Smooth muscle cell (in vitro differentiated cells): Measurements from ENCODE around the gene ATG10. TPM values are rescaled to one million over a fixed set of nuclear protein-coding genes. Genes with fewer than 3 reads are reported as not detected.

Experiments
- DNase-seq: peaks from one replicate; lab custom pipeline; 2025; ENCODE audit not compliant: unreplicated experiment; lab: John Stamatoyannopoulos, UW
- H2AFZ ChIP-seq: fragments of 200-600 bp; sonication (generic); 2 replicates; pipeline ENCODE4 v1.6.0; 2016; ENCODE audit warnings: antibody characterized with exemption, low read depth, mild to moderate bottlenecking
- H3F3A ChIP-seq: fragments of 200-600 bp; sonication (generic); 2 replicates; pipeline ENCODE4 v1.6.0; 2017; ENCODE audit warnings: antibody characterized with exemption, low read depth
- H3K27ac ChIP-seq: fragments of 200-600 bp; sonication (generic); 2 replicates; pipeline ENCODE4 v1.5.1; 2016; ENCODE audit warnings: low read depth, mild to moderate bottlenecking
- H3K27me3 ChIP-seq: fragments of 200-600 bp; sonication (generic); 2 replicates; pipeline ENCODE4 v1.6.1; 2016; ENCODE audit warnings: low read depth, mild to moderate bottlenecking
- H3K36me3 ChIP-seq: fragments of 200-600 bp; sonication (generic); 2 replicates; pipeline ENCODE4 v1.5.1; 2016; ENCODE audit warnings: low read depth
- H3K4me1 ChIP-seq: fragments of 200-600 bp; sonication (generic); 2 replicates; pipeline ENCODE4 v1.5.1; 2016; ENCODE audit warnings: low read depth
- H3K4me2 ChIP-seq: fragments of 200-600 bp; sonication (generic); 2 replicates; pipeline ENCODE4 v1.6.0; 2016; ENCODE audit warnings: mild to moderate bottlenecking
- H3K4me3 ChIP-seq: fragments of 200-600 bp; sonication (generic); 2 replicates; pipeline ENCODE4 v1.5.1; 2016; ENCODE audit warnings: mild to moderate bottlenecking
- H3K79me2 ChIP-seq: fragments of 200-600 bp; sonication (generic); 2 replicates; pipeline ENCODE4 v1.6.0; 2016; ENCODE audit warnings: low read depth, mild to moderate bottlenecking
- H3K9ac ChIP-seq: fragments of 200-600 bp; sonication (generic); 2 replicates; pipeline ENCODE4 v1.6.0; 2016; ENCODE audit warnings: low read depth
- H3K9me3 ChIP-seq: fragments of 200-600 bp; sonication (generic); replicated peaks from 2 replicates; pipeline ENCODE4 v1.5.1; 2016; ENCODE audit warnings: low read depth
- H4K20me1 ChIP-seq: fragments of 200-600 bp; sonication (generic); 2 replicates; pipeline ENCODE4 v1.6.0; 2016; ENCODE audit warnings: low read depth
- CTCF ChIP-seq: fragments of 200-600 bp; sonication (generic); IDR thresholded peaks from 2 replicates; pipeline ENCODE4 v1.5.1; 2017; ENCODE audit warnings: borderline replicate concordance, mild to moderate bottlenecking, antibody characterized with exemption; ENCODE audit not compliant: insufficient read depth, poor library complexity, severe bottlenecking
- WGBS: methylation state at CpG from one replicate; pipeline ENCODE4 v1.1.7; 2016; ENCODE audit warnings: low lambda C conversion rate; 5-methylcytosine and 5-hydroxymethylcytosine counted together
- polyA plus RNA-seq: library from polyadenylated mRNA; unstranded; fragments of >200 nt; fragmentation: Nextera tagmentation; extraction: Ambion mirVana; gene quantifications from 2 replicates; pipeline ENCODE4 v1.2.1, GENCODE V29; 2016
- total RNA-seq: library from RNA; depleted of rRNA; stranded (reverse); fragments of >200 nt; gene quantifications from 2 replicates; pipeline ENCODE4 v1.2.3, GENCODE V29; 2014

Gene ATG10
- total and polyA plus RNA-seq, 2 experiments from 2014 or later, result 7.2 to 12.5 TPM

GRCh38 chr5:81961651-81962440 is 10.0 kb upstream of the ATG10 start:
- DNase-seq, result no peak
- no peak overlapping the region for H3K4me3 ChIP-seq
- no peaks in the 10 kb centered on the region for H3K9me3 ChIP-seq
- no peak overlapping the region for H3K27ac ChIP-seq
- no peak overlapping the region for H3K9ac ChIP-seq
- no peaks in the 10 kb centered on the region for H4K20me1 ChIP-seq
- no peaks in the 10 kb centered on the region for H3F3A ChIP-seq
- H3K4me1 ChIP-seq, result no peaks in the 10 kb centered on the region
- no peak for TF ChIP-seq CTCF
- no peak overlapping the region for H3K4me2 ChIP-seq
- no peaks in the 10 kb centered on the region for H3K79me2 ChIP-seq
- 92% methylated on average over 9 of the region's 9 CpGs for WGBS
- no peaks in the 10 kb centered on the region for H3K36me3 ChIP-seq
- H3K27me3 ChIP-seq, result no peaks in the 10 kb centered on the region
- H2AFZ ChIP-seq, result no peak overlapping the region

- Histone ChIP-seq H3F3A (no peaks in the 10 kb centered on the region), H2AFZ (no peak overlapping the region), H3K27me3 (no peaks in the 10 kb centered on the region), H3K4me2 (no peak overlapping the region), H3K36me3 (no peaks in the 10 kb centered on the region), H3K4me3 (no peak overlapping the region), H4K20me1 (no peaks in the 10 kb centered on the region), H3K9me3 (no peaks in the 10 kb centered on the region), H3K4me1 (no peaks in the 10 kb centered on the region), H3K79me2 (no peaks in the 10 kb centered on the region), H3K9ac (no peak overlapping the region), H3K27ac (no peak overlapping the region)
- no peak for TF ChIP-seq CTCF
- 94% methylated on average over 4 of the region's 4 CpGs for WGBS
- DNase-seq, result no peak
Measured at GRCh38 chr5:81963544-81963943, 8.3 kb upstream of the ATG10 start.

GRCh38 chr5:81965524-81965923 is 6.3 kb upstream of the ATG10 start:
- 93% methylated on average over 1 of the region's 1 CpG for WGBS
- Histone ChIP-seq H3F3A (no peaks in the 10 kb centered on the region), H3K27me3 (no peaks in the 10 kb centered on the region), H2AFZ (no peak overlapping the region), H3K9me3 (no peaks in the 10 kb centered on the region), H3K36me3 (no peaks in the 10 kb centered on the region), H3K27ac (no peak overlapping the region), H3K9ac (no peak overlapping the region), H3K4me3 (no peak overlapping the region), H3K4me1 (peaks cover 4% of the 10 kb centered on the region), H3K4me2 (no peak overlapping the region), H3K79me2 (no peaks in the 10 kb centered on the region), H4K20me1 (no peaks in the 10 kb centered on the region)
- no peak for DNase-seq
- TF ChIP-seq CTCF, result no peak

- Histone ChIP-seq H3K9me3 (no peaks in the 10 kb centered on the region), H3K4me1 (peaks cover 10% of the 10 kb centered on the region), H3K27ac (no peak overlapping the region), H3K36me3 (no peaks in the 10 kb centered on the region), H2AFZ (no peak overlapping the region), H3K79me2 (no peaks in the 10 kb centered on the region), H3F3A (no peaks in the 10 kb centered on the region), H3K27me3 (no peaks in the 10 kb centered on the region), H4K20me1 (no peaks in the 10 kb centered on the region), H3K4me2 (no peak overlapping the region), H3K9ac (no peak overlapping the region), H3K4me3 (no peak overlapping the region)
- WGBS, result 86% methylated on average over 3 of the region's 3 CpGs
- TF ChIP-seq CTCF, result no peak
- no peak for DNase-seq
Measured at GRCh38 chr5:81969226-81969625, 2.6 kb upstream of the ATG10 start.
